Stomach (tissue), 9 donors: ENCODE data around the gene TMEM106C. TPM values are rescaled to one million over a fixed set of nuclear protein-coding genes. Genes with fewer than 3 reads are reported as not detected.

ENCODE experiments used
- DNase-seq, 2 donors: peaks; one replicate each; pipeline versions ENCODE4 v3.0.0 to v3.0.0-alpha.2; 2013 to 2019
- H3K27ac ChIP-seq, 5 donors: fragments of 200-600 bp in 4 of 5; sonication (generic) in 4 of 5; one replicate each; pipeline ENCODE4 v1.5.1; 2013 to 2019; ENCODE audit warnings: mild to moderate bottlenecking in 1 of 5, moderate library complexity in 1 of 5
- H3K27me3 ChIP-seq, 3 donors: fragments of 200-600 bp; sonication (generic); one replicate each; pipeline ENCODE4 v1.5.1; 2017 to 2019; ENCODE audit warnings: mixed run types in 1 of 3
- H3K36me3 ChIP-seq, 4 donors: fragments of 200-600 bp; sonication (generic); 1 replicate in 3 of 4; 2 replicates in 1 of 4; pipeline ENCODE4 v1.5.1; 2016 to 2019
- H3K4me1 ChIP-seq, 4 donors: fragments of 200-600 bp; sonication (generic); one replicate each; pipeline ENCODE4 v1.5.1; 2016 to 2019
- H3K4me3 ChIP-seq, 4 donors: fragments of 200-600 bp; sonication (generic) in 3 of 4; one replicate each; pipeline ENCODE4 v1.5.1; 2016 to 2019; ENCODE audit warnings: mild to moderate bottlenecking in 1 of 4
- H3K9me3 ChIP-seq, 4 donors: fragments of 200-600 bp; sonication (generic); one replicate each; pipeline ENCODE4 v1.5.1; 2016 to 2019
- CTCF ChIP-seq, 7 experiments: fragments of 450-650 bp in 4 of 7; fragments of 200-600 bp in 3 of 7; sonication (generic) in 3 of 7; IDR thresholded peaks; one replicate each; pipeline ENCODE4 v1.5.1; 2016 to 2019; ENCODE audit warnings: antibody characterized with exemption in 7 of 7, control low read depth in 2 of 7, mild to moderate bottlenecking in 1 of 7
- EP300 ChIP-seq: sonication (generic); formaldehyde crosslinking; IDR thresholded peaks from one replicate; pipeline ENCODE4 v1.6.1; 2017; ENCODE audit warnings: antibody characterized with exemption
- POLR2A ChIP-seq, 4 donors: fragments of 450-650 bp; IDR thresholded peaks; one replicate each; pipeline ENCODE4 v1.6.1; 2016; ENCODE audit warnings: antibody characterized with exemption in 4 of 4, control low read depth in 2 of 4, mild to moderate bottlenecking in 1 of 4, moderate library complexity in 1 of 4
- POLR2AphosphoS5 ChIP-seq, 3 donors: sonication (generic); formaldehyde crosslinking; IDR thresholded peaks; one replicate each; pipeline ENCODE4 v1.6.1; 2016; ENCODE audit warnings: antibody characterized with exemption in 3 of 3
- WGBS, 5 donors: extraction: QIAGEN DNeasy Blood & Tissue Kit in 3 of 5; methylation state at CpG; one replicate each; pipeline versions ENCODE4 v1.1.5 to v1.1.7; 2013 to 2018; 5-methylcytosine and 5-hydroxymethylcytosine counted together
- intact Hi-C: fragments of 100-400 bp; cut with DNase I; formaldehyde crosslinking; loops from one replicate; pipeline ENCODE4 v1.15.1; 2023; ENCODE audit warnings: low total_unique reads
- polyA plus RNA-seq, 3 donors: library from polyadenylated mRNA; stranded (reverse); fragments of 200-250 nt; gene quantifications; one replicate each; pipeline ENCODE4 v1.2.3, GENCODE V29; 2013
- total RNA-seq, 5 donors: library from RNA; depleted of rRNA; stranded (reverse); fragments of >200 nt; gene quantifications; one replicate each; pipeline versions ENCODE4 v1.1.0 to v1.2.3, GENCODE V29; 2014 to 2016
- donor health status: healthy with polysubstance abuse.
- donor health status: Bipolar disorder and iron deficiency.
- donor health status: healthy.

The TMEM106C gene
- total and polyA plus RNA-seq, 8 donors = 29.8 to 254 (median 61.9) TPM

- DNase-seq = no peak
- Histone ChIP-seq H3K9me3 (no peaks in the 10 kb centered on the region), H3K27ac (no peak overlapping the region), H3K27me3 (peaks cover 0 to 29% (median 0%) of the 10 kb centered on the region in 3 donors), H3K4me1 (peaks cover 10 to 19% (median 11%) of the 10 kb centered on the region in 4 donors), H3K4me3 (no peak overlapping the region), H3K36me3 (no peaks in the 10 kb centered on the region)
- intact Hi-C loops = no loop called here
- WGBS, 5 donors = 62 to 70% (median 66%) methylated on average over 4 of the region's 4 CpGs
- TF ChIP-seq CTCF (IDR thresholded peaks at IDR 0.05) = no peak
- no peak for TF ChIP-seq POLR2AphosphoS5 (IDR thresholded peaks at IDR 0.05)
- TF ChIP-seq POLR2A (IDR thresholded peaks at IDR 0.05) = no peak
- TF ChIP-seq EP300 = no peak
These were observed 54.7 kb downstream of the TMEM106C start for GRCh38 chr12:48017921-48018617.

Other genes starting within 250 kb of the TMEM106C start
- gene ENDOU, start 238.1 kb upstream of the TMEM106C start, total RNA-seq = 1 to 10 TPM in 1 of 5 donors, not detected in 4; 1.8 TPM
- 1 to 10 TPM in 1 of 3 donors, not detected in 2; 7.6 TPM for gene ENDOU, start 238.1 kb upstream of the TMEM106C start, polyA plus RNA-seq
- 100 to 1,000 TPM in 1 of 5 donors, 10 to 100 TPM in 4; 15.9 to 114 (median 25.0) TPM for gene RAPGEF3, start 204.7 kb upstream of the TMEM106C start, total RNA-seq
- gene RAPGEF3, start 204.7 kb upstream of the TMEM106C start, polyA plus RNA-seq = 10 to 100 TPM; 21.2 to 33.1 (median 22.9) TPM
- 10 to 100 TPM in 3 of 5 donors, 1 to 10 TPM in 2; 2.3 to 29.0 (median 18.1) TPM for gene SLC48A1, start 190.4 kb upstream of the TMEM106C start, total RNA-seq
- 10 to 100 TPM in 1 of 3 donors, 1 to 10 TPM in 2; 6.3 to 18.2 (median 9.4) TPM for gene SLC48A1, start 190.4 kb upstream of the TMEM106C start, polyA plus RNA-seq
- 100 to 1,000 TPM in 2 of 5 donors, 10 to 100 TPM in 3; 32.1 to 313 (median 66.5) TPM for gene HDAC7, start 143.7 kb upstream of the TMEM106C start, total RNA-seq
- 10 to 100 TPM; 22.8 to 30.7 (median 28.6) TPM for gene HDAC7, start 143.7 kb upstream of the TMEM106C start, polyA plus RNA-seq
- 10 to 100 TPM in 2 of 5 donors, 1 to 10 TPM in 3; 2.8 to 22.3 (median 8.8) TPM for gene VDR, start 58.6 kb upstream of the TMEM106C start, total RNA-seq
- 1 to 10 TPM; 4.0 to 4.9 (median 4.5) TPM for gene VDR, start 58.6 kb upstream of the TMEM106C start, polyA plus RNA-seq
- gene COL2A1, start 40.9 kb downstream of the TMEM106C start, total RNA-seq = 10 to 100 TPM in 1 of 5 donors, 1 to 10 TPM in 2, not detected in 2; 2.2 to 14.5 (median 7.6) TPM
- 10 to 100 TPM in 1 of 3 donors, 1 to 10 TPM in 2; 4.0 to 13.7 (median 6.0) TPM for gene COL2A1, start 40.9 kb downstream of the TMEM106C start, polyA plus RNA-seq
- gene SENP1, start 142.5 kb downstream of the TMEM106C start, total RNA-seq = 10 to 100 TPM in 4 of 5 donors, 1 to 10 TPM in 1; 8.4 to 27.5 (median 14.2) TPM
- 1 to 10 TPM; 2.9 to 4.1 (median 3.7) TPM for gene SENP1, start 142.5 kb downstream of the TMEM106C start, polyA plus RNA-seq
- 10 to 100 TPM in 4 of 5 donors, 1 to 10 TPM in 1; 9.3 to 57.1 (median 17.1) TPM for gene PFKM, start 155.8 kb downstream of the TMEM106C start, total RNA-seq
- 10 to 100 TPM; 15.4 to 24.9 (median 18.4) TPM for gene PFKM, start 155.8 kb downstream of the TMEM106C start, polyA plus RNA-seq
- 10 to 100 TPM in 3 of 5 donors, 1 to 10 TPM in 2; 4.3 to 47.2 (median 19.2) TPM for gene ASB8, start 193.9 kb downstream of the TMEM106C start, total RNA-seq
- gene ASB8, start 193.9 kb downstream of the TMEM106C start, polyA plus RNA-seq = 10 to 100 TPM; 12.1 to 29.8 (median 15.8) TPM
- under 1 TPM in 3 of 5 donors, not detected in 2; 0.29 to 0.89 (median 0.55) TPM for gene CCDC184, start 220.0 kb downstream of the TMEM106C start, total RNA-seq
- 1 to 10 TPM; 1.1 to 4.7 (median 1.3) TPM for gene CCDC184, start 220.0 kb downstream of the TMEM106C start, polyA plus RNA-seq
- gene OR10AD1, start 239.7 kb downstream of the TMEM106C start, total RNA-seq = not detected
- gene OR10AD1, start 239.7 kb downstream of the TMEM106C start, polyA plus RNA-seq = not detected